HL-60 (cell line): Measurements from ENCODE around the gene SH2D3A.

Source experiments
- DNase-seq, 2 experiments: peaks; one replicate each; pipeline ENCODE4 v3.0.0-alpha.2; 2010 to 2020; ENCODE audit warnings: low read depth in 1 of 2, low spot score in 1 of 2
- H3K27ac ChIP-seq: fragments of 250-450 bp; sonication (Bioruptor Pico); replicated peaks from 2 replicates; pipeline ENCODE4 v1.5.1; 2020; ENCODE audit warnings: mild to moderate bottlenecking, moderate library complexity
- H3K27me3 ChIP-seq: fragments of 250-450 bp; sonication (Bioruptor Pico); 2 replicates; pipeline ENCODE4 v1.5.1; 2021; ENCODE audit warnings: mild to moderate bottlenecking, moderate library complexity; ENCODE audit not compliant: insufficient read depth, poor library complexity, severe bottlenecking
- H3K4me3 ChIP-seq: replicated peaks from 2 replicates; pipeline ENCODE4 v1.5.1; 2011; ENCODE audit warnings: mild to moderate bottlenecking, control low read depth, low read length; ENCODE audit not compliant: insufficient read depth
- GABPA ChIP-seq: IDR thresholded peaks from 2 replicates; pipeline ENCODE4 v1.6.1; 2012; ENCODE audit warnings: low read depth
- POLR2AphosphoS5 ChIP-seq: IDR thresholded peaks from 2 replicates; pipeline ENCODE4 v1.6.1; 2012; ENCODE audit warnings: low read depth
- SPI1 ChIP-seq: IDR thresholded peaks from 2 replicates; pipeline ENCODE4 v1.6.1; 2012; ENCODE audit warnings: low read depth, mild to moderate bottlenecking, borderline replicate concordance
- TF ChIP-seq, protein P1 (sequence below): IDR thresholded peaks from one replicate; pipeline ENCODE4 v1.5.1; 2011; ENCODE audit warnings: low read length, control low read depth, inconsistent platforms; ENCODE audit not compliant: insufficient read depth
- TF ChIP-seq, protein P2 (sequence below): IDR thresholded peaks from 2 replicates; pipeline ENCODE4 v1.6.1; 2012; ENCODE audit warnings: low read depth; ENCODE audit not compliant: insufficient replicate concordance

The SH2D3A gene

DNA sequence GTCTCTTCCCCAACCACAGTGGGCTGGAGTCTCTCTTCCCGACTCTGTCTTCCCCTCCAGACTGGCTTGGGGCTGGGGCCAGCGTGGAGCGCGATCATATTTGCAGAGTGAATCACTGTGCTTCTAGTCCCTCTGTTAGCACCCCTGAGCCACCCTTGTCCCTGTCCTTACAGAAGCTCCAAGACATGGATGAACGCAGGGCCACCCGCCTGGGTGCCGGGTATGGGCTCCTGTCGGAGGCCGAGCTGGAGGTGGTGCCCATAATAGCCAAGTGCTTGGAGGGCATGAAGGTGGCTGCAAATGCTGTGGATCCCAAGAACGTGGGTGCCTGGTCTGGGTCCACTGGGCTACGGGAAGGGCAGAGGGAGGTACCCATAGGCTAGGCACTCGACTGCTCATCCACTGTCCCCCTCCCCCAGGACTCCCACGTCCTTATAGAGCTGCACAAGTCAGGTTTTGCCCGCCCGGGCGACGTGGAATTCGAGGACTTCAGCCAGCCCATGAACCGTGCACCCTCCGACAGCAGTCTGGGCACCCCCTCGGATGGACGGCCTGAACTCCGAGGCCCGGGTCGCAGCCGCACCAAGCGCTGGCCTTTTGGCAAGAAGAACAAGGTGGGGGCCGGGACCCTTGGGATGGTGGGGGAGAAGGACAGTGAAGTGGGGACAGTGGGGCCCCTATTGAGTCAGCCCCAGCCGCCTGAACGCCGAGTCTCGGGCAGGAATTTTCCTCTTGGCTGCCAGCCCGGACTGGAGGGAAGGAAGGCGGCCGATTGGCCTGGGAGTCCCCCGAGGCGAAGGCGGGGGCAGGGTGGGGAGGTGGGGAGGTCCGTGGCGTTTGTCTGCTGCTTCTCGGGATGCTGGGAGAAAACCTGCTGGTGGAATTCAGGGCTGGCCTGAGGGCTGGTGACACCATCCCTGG lies 22.6 kb downstream of the SH2D3A start:
- H3K27ac ChIP-seq, result no peak overlapping the region
- no peak overlapping the region for H3K4me3 ChIP-seq
- TF ChIP-seq, protein P1, sequence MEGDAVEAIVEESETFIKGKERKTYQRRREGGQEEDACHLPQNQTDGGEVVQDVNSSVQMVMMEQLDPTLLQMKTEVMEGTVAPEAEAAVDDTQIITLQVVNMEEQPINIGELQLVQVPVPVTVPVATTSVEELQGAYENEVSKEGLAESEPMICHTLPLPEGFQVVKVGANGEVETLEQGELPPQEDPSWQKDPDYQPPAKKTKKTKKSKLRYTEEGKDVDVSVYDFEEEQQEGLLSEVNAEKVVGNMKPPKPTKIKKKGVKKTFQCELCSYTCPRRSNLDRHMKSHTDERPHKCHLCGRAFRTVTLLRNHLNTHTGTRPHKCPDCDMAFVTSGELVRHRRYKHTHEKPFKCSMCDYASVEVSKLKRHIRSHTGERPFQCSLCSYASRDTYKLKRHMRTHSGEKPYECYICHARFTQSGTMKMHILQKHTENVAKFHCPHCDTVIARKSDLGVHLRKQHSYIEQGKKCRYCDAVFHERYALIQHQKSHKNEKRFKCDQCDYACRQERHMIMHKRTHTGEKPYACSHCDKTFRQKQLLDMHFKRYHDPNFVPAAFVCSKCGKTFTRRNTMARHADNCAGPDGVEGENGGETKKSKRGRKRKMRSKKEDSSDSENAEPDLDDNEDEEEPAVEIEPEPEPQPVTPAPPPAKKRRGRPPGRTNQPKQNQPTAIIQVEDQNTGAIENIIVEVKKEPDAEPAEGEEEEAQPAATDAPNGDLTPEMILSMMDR, result no peak
- TF ChIP-seq, protein P2, sequence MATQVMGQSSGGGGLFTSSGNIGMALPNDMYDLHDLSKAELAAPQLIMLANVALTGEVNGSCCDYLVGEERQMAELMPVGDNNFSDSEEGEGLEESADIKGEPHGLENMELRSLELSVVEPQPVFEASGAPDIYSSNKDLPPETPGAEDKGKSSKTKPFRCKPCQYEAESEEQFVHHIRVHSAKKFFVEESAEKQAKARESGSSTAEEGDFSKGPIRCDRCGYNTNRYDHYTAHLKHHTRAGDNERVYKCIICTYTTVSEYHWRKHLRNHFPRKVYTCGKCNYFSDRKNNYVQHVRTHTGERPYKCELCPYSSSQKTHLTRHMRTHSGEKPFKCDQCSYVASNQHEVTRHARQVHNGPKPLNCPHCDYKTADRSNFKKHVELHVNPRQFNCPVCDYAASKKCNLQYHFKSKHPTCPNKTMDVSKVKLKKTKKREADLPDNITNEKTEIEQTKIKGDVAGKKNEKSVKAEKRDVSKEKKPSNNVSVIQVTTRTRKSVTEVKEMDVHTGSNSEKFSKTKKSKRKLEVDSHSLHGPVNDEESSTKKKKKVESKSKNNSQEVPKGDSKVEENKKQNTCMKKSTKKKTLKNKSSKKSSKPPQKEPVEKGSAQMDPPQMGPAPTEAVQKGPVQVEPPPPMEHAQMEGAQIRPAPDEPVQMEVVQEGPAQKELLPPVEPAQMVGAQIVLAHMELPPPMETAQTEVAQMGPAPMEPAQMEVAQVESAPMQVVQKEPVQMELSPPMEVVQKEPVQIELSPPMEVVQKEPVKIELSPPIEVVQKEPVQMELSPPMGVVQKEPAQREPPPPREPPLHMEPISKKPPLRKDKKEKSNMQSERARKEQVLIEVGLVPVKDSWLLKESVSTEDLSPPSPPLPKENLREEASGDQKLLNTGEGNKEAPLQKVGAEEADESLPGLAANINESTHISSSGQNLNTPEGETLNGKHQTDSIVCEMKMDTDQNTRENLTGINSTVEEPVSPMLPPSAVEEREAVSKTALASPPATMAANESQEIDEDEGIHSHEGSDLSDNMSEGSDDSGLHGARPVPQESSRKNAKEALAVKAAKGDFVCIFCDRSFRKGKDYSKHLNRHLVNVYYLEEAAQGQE, result no peak
- TF ChIP-seq POLR2AphosphoS5 (no peak), SPI1 (no peak), GABPA (no peak)
- no peak for DNase-seq
- H3K27me3 ChIP-seq, result no peaks in the 10 kb centered on the region

DNA sequence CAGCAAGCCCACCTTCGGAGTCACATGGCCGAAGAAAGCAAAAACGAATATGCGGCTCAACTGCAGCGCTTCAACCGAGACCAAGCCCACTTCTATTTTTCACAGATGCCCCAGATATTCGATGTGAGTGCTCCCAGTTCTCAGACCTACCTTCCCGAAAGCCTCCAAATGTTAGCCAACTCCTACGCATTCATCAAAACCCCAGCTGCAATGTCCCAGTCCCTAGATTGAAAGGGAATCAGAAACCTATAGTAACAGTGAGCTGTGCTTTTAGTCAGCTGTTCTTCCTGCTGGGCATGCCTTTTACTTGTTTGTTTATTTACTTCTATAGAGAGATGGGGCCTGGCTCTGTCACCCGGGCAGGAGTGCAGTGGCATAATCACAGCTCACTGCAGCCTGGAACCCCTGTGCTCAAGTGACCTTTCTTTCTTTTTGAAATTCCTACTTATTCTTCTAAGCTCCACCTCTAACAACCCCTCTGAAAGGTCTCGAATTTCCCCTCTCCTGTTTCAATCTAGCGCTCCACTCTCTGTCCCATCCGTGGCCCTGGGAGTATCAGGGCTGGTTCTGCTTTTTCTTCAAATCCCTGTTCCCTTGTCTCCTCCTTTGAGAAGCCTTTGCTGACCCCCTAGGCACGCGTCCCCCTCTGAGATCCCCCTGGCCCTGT lies 23.4 kb downstream of the SH2D3A start:
- H3K27me3 ChIP-seq, result no peaks in the 10 kb centered on the region
- H3K27ac ChIP-seq, result no peak overlapping the region
- DNase-seq, result no peak
- TF ChIP-seq, protein P1, result no peak
- no peak for TF ChIP-seq POLR2AphosphoS5
- TF ChIP-seq SPI1, result no peak
- no peak for TF ChIP-seq GABPA
- TF ChIP-seq, protein P2, result no peak
- H3K4me3 ChIP-seq, result no peak overlapping the region

DNA sequence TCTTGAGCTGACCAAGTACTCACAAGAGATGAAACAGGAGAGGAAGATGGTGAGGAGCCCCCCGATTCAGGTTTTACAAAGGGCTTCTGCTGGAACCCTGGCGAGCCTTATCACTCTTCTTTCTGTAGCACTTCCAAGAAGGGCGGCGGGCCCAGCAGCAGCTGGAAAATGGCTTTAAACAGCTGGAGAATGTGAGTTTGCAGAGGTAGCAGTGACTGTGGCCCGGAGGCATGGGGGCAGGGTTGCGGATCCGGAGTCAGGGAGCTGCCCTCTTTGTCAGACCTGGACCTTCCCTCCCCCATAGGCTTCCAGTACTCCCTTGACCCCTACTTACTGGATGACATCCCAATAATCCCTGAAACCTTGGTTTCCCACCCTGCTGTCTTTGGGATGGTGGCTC lies 24.2 kb downstream of the SH2D3A start:
- no peak for DNase-seq
- no peak overlapping the region for H3K27ac ChIP-seq
- TF ChIP-seq SPI1 (no peak), POLR2AphosphoS5 (no peak), GABPA (no peak)
- TF ChIP-seq, protein P2, result no peak
- TF ChIP-seq, protein P1, result no peak
- H3K4me3 ChIP-seq, result no peak overlapping the region
- H3K27me3 ChIP-seq, result no peaks in the 10 kb centered on the region
